GM21576 (cell line): ENCODE results near the gene LNP1.

Experiments
- ATAC-seq: cut with Tn5 transposase; IDR thresholded peaks from one replicate; pipeline ENCODE4 v1.9.1; 2021; ENCODE audit warnings: mild to moderate bottlenecking, moderate library complexity; ENCODE audit not compliant: unreplicated experiment

The LNP1 gene

DNA sequence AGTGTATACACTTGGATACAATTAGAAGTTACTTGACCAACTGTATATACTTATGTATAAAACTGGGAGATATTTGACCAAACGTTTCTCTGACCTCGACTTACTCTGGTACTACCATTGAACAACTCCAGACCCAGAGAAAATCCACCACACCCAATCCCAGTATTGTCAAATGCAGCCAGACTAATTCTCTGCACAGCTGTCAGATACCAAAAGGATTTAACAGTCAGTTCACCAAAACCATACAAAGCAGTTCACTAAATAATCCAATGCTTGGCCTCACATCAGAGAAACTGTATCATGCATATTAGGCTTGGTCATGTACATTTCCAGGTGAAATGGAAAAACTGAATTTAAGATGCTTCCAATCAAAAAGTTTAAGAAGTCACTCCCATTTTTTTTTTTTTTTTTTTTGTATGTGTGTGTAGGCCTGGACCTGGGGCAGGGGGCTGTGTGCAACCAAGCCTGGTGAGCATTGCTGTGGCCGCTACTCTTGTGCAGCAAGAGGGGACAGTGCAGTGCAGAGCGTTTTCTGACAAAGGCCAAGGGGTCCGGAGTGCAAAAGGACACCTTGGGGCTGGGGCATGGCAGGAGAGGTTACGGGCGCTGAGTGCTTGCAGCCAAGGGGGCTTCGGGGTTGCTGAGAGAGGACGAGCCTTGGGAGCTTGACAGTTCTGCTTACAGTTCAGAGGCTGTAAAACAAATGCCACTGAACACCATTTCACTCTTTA lies 1.8 kb upstream of the LNP1 start:
- no peak for ATAC-seq

DNA sequence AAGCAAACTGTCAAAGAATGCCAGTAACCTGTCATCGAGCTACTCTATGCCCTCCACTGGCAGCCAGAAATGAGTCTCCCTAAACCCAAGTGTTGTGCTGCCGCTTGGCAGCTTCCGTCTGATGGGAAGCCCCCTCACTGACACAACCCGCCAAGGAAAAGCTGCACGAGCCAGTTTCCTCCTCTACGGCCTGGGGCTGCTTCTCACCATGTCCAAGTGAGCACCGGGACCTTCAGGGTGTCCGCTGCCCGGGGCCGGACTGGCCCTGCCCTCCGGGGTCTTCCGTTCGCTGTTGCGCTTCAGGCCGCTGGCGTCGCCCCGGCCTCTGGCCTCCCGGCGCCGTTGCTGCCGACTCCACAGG lies 940 bp upstream of the LNP1 start:
- ATAC-seq: peak; percentile 2

DNA sequence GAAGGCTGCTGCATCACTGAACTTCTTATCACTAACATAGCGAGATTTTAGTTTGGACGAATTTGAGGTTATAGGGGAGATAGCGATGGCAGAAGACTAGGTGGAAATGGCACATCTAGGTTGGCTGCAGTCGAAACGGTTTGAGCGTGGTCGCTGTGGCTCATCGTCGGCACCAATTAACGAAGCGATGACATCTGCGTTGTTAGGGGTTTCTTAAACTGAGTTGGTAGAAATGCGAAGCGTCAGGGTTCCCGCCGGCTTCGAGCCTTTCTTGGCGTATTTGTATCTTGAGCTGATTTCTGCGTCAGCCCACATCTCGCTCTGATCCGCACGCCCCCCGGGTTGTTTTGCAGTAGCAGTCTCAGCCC lies 319 bp downstream of the LNP1 start:
- ATAC-seq: peak; percentile 9

DNA sequence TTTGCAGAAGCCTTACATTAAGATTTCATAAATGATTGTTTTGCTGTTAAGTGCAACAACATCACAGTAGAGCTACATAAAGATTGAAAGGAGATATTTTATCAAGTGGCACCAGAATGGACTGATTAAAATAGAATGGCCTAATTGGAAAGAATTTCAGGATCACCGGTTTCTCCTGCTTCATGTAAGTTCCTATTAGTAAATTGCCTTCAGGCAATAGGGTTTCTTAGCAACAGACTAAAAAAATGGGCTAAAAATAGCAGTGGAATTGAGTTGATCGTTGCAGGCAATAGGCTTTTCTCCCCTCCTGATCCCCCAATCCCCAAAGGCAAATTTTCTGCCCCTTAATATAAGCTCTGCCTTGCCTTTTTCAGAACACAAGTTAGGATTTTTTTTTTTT lies 917 bp downstream of the LNP1 start:
- no peak for ATAC-seq

DNA sequence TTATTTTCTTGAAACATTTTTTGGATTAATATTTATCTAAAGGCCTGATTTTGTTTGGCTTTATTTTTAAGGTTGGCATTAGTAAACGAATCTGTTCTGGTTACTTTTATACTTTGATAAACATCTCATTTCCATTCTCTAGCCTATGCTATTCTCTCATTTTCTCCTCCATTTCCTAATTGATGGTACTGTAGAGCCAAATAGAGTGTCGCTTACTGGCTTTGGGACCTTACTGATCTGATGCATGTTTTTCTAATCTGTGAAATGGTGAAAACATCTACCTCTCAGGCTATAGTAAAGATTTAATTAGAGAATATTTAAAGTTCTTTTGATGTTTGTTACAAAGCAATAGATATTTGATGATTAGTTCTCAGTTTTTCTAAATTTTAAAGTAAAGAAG lies 1.6 kb downstream of the LNP1 start:
- no peak for ATAC-seq

DNA sequence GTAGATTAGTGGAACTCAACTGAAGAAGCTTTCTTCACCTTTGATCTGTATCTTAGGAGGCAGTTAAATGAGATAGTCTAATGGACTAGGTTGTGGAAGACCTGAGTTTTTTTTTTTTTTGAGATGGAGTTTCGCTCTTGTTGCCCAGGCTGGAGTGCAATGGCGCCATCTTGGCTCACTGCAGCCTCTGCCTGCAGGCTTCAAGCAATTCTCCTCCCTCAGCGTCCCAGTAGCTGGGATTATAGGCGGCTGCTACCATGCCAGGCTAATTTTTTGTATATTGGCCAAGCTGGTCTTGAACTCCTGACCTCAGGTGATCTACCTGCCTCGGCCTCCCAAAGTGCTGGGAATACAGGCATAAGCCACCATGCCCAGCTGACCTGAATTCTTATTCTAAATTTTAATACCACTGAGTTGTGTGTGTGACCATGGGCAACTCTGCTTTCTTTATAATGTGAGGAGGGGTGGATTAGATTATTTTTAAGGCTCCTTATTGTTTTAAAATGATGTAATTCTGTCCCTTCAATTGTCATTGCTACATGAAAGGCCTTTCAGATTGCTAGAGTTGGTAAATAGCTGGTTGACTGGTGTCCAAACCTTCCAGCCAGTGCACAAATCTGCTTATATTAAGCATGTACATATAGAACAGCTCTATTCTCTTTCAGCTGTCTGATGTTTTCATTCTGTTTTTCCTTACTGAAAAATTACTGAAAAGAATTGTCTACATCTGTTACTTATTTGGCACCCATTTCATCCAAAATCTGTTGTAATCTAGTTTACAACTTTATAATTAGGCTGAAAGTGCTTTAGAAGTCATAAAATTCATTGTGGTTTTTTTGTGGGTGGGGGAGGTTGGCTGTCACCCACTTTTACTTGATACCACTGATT lies 2.3 kb downstream of the LNP1 start:
- no peak for ATAC-seq

DNA sequence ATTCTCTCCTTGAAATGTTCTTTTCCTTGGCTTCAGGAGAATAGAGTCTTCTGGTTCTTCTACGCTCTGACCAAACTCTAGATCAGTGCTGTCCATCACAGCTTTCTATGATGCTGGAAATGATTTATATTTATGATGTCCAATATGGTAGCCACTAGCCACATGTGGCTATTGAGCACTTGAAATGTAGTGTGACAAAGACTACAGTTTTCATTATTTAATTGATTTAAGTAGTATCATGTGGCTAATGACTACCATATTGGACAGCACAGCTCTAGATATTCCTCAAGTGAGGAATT lies 2.9 kb downstream of the LNP1 start:
- no peak for ATAC-seq

DNA sequence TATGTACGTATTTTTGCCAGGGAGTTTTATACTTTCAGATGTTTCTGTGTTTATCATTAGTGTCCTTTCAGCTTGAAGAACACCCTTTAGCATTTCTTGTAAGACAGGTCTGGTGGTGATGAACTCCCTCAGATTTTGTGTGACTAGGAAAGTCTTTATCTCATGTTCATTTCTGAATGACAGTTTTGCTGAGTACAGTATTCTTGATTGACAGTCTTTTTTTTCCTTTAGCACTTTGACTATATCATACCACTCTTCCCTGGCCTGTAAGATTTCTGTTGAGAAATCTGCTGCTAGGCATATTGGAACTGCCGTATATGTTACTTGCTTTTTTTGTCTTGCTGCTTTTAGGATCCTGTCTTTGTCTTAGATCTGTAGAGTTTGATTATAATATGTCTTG lies 5.8 kb downstream of the LNP1 start:
- no peak for ATAC-seq

DNA sequence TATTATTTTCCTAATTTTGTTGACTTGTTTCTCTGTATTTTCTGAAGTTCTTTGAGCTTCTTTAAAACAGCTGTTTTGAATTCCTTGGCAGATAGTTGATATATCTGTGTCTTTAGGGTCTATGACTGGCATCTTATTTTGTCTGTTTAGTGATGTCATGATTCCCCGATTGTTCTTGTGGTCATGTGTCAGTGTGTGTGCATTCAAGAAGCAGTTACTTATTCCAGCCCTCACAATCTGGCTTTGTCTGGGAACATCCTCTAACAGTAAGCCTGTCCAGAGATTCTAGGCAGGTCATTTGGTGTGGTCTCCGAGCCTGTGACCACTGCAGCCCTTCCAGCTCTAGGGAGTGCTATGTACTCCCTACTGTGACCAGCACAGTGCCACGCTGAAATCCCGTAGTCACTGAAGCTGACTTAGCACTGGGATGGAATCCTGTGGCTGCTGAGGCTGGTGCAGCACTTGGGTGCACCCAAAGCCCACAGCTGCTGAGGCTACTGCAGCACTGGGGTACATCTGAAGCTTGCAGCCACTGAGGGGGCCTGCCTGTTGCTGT lies 6.7 kb downstream of the LNP1 start:
- ATAC-seq: no peak

DNA sequence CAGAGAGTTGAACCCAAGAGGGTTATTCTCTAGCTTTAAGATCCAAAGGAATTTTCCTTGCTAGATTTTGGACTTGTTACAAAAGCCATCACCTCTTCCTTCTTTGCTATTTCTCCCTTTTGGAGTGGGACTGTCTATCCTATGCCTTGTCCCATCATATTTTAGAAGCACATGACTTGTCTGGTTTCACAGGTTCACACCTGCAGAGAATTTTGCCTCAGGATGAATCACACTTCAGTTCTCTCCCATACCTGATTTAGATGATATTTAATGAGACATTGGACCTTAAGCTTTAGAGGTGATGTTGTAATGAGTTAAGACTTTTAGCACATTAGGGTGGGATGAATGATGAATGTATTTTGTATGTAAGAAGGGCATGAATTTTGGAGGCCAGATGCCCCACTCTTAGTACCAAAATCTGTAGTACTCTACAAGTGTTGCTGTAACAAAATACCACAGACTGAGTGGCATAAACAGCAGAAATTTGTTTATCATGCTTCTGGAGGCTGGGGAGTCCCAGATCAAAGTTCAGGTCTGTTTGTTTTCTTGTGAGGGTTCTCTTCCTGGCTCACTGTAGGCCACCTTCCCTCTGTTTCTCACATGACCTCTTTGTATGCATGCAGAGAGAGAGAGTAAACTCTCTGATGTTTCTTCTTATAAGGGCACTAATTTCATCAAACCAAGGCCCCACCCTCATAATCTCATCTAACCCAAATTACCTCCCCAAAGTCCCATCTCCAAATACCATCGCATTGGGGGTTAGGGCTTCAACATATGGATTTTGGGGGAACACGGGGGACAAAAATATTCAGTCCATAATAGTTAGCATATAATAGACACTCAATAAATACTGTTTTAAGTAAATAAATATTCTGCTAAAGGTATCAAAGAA lies 10.0 kb downstream of the LNP1 start:
- no peak for ATAC-seq

DNA sequence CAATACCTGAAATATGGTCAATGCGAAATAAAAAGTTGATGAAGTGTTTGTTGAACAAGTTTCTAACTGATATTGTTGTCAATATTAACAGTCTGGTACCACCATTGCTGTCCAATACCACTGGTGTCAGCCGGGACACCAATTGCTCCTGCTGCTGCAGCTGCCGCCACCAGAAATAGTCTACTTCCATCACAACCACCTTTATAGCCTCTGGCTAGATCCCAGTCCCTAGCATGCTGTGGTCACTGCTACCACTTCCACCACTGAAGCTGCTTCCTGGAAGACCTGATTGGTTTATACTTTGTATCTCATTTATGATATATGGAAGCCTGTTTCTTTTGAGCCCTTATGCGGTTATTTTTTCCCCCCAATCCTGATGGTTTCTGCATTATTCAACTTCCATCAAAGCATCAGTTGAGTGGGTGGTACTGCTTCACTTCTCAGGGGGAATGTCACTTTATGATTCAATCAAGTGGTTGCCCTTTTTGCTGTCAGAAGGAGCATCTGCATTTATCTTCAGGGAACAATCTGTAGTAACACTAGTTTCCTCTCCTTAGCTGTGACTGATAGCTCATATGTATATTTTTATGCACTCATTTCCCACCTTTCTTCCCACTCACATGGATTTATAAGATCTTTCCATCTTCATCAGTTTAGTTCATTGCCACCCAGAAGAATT lies 11.7 kb downstream of the LNP1 start:
- ATAC-seq: no peak

DNA sequence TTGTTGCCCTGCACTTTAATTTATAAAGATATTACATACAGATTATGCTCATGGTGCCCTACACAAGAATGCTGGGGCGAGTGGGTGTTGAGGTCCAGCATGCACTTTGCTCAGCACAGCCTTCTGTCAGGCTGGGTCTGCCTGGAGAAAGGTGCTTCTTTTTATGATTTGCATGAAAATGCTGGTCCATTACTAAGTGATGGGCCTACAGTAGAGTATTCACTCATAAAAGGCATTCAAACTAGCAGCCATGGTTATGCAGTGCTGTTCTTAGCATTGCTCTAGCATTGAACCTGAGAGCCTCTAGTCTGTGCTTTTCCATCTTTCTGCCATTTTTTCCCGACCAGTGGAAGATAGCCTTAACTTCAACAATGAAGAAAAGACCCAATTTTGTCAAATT lies 12.3 kb downstream of the LNP1 start:
- ATAC-seq: no peak

DNA sequence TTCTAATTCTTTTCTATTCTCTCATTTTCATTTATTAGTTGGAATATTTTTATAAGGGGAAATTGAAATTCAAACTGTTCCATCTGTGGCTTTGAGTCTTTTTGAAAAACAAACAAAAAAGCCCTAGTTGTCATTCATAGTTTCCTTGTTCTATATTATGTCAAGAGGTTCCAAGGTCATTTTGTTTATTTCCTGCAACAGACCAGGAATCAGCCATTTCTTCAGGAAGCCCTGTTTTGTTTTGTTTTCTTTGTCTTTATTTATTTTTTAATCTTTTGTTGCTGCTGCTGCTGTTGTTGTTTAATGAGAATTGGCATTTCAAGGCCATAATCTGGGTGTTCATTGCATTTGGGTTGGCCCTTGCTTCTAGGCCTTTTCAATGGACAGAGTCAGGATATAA lies 14.8 kb downstream of the LNP1 start:
- no peak for ATAC-seq

DNA sequence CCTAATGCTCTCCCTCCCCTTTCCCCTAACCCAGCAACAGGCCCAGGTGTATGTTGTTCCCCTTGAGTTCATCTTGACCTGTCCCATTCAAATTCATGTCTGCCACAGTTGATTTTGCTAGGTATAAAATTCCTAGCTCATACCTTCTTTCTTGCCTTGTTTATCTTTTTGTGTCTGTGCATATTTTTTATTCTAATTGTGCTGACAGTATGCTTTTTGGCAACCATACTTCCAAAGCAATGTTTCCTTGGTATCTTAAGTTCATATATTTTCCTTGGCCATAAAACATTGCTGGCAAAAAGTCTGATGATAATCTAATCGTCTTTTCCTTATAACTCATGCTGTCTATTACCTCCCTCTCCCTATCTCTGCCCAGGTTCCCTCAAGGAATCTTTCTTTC lies 15.5 kb downstream of the LNP1 start:
- ATAC-seq: no peak

DNA sequence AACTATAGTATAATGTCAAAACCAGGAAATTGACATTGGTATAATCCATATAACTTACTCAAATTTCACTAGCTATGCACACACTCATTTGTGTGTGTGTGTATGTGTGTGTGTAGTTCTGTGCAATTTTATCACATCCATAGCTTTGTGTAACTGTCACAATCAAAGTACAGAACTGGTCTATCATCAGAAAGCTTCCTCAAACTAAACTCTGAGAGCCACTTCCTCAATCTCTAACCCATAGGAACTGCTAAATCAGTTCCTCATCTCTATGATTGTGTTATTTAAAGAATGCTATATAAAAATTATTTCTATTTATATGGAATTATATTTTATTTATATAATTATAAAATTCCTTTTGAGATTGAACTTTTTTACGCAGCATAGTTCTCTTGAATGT lies 18.1 kb downstream of the LNP1 start:
- no peak for ATAC-seq

DNA sequence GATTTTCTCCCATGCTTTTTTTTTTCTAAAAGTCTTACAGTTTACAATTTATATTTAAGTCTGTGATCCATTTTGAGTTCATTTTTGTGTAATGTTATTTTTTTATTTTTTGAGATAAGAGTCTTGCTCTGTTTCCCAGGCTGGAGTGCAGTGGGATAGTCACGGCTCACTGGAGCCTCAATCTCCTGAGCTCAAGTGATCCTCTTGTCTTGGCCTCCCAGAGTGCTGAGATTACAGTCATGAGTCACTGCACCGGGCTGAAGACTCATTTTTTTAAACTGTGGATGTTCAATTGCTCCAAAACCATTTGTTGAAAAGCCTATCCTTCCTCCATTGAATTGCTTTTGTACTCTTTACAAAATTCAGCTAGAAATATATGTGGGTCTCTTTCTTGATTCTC lies 19.5 kb downstream of the LNP1 start:
- ATAC-seq: no peak

DNA sequence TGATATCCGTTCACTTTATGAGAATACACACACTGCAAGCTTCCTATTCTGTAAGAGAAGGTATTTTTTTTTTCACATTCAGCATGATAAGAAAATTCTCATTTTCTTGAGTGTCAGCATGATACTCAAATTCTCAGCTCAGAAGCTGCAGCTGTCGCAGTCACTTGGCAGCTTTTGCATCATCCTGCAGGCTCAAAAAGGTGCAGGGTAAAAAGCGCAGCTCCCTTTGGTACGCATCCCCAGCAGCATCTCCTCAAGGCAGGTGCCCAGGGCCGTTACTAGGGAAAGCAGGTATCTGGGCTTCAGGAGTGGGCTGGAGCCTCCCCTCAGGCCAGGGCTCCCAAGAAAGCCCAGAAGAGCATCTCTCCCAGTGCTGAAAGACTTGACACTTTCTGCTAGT lies 22.3 kb downstream of the LNP1 start:
- no peak for ATAC-seq

DNA sequence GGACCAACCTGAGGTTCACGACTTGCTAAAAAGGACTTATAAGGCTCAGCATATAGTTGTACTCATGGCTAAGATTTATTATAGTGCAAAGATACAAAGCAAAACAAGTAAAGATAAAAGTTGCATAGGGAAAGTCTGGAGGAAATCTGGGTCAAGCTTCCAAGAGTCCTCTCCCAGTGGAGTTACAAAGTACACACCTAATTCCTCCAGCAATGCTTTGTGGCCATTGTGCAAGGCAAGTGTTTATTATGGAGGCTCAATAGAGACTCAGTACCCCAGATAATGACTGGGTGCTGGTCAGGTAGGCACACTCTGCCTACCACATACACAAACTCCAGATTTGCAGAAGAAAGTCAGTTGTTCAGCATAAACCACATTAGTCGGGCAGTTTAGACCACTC lies 22.9 kb downstream of the LNP1 start:
- ATAC-seq: no peak

DNA sequence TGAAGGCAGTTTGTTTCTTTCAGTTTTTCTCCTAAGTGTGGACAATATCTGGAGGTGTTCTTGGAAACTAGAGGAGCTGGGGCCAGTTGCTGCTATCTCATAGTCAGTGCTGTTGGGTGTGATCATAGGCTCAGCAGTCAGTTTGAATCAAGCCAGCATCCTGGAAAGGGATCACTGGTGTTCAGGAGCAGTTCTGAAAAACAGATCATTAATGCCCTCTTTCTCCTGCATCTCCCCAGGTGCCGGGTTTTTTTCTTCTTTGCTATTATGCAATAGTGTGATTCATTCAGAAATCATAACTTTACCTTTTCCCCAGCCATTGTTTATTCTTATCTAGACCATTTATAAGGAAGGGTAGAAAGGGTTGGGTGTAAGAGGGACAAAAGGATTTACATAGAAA lies 24.0 kb downstream of the LNP1 start:
- ATAC-seq: no peak

DNA sequence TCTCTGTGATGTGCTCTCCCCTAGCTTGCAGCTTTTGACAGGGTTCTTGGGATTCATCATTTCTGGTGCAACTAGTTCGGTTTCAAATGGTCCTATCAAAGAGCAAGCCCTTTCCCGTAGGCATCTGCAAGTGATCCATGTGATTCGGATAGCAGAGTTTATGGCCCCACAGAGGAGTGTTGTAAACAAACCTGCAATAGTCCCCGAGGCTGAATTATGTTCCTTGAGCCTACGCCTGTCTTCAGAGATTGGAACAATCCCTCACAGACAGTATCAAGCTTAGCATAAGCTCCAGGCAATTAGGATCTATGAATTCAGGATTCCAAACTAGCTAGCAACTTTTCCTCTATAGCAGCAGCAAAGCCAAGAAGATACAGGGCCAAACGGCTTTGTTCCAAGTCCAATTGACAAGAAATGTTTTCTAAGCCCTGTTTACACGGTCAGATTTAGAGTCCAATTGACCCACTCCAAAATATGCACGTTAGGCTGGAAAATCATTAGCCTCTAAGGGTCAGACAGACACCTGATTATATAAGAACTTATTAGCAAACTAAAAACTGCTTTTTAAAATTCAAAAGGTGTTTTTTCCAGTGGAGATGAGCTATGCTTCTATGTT lies 24.8 kb downstream of the LNP1 start:
- ATAC-seq: no peak

DNA sequence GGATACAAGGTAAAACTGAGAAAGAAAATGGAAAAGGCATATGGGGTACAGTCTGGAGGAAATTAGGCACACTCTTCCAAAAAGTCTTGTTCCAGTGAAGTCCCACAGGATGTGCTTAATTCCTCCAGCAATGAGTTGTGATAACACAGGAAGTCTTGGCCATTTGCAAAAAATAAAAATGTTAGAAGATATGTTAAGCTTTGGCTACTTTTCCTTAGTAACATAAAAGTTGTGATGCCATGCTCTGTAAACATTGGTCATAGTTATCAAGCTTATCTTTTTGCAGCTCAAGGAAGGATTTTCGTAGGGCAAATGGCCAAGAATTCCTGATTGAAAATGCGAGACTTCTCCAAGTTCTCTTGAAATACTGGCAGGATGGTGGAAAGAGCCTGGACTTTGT lies 26.4 kb downstream of the LNP1 start:
- ATAC-seq: no peak
